MM.1S (cell line): ENCODE measurements around the gene AQP12A.
"Not testable (repeated sequence)": the region's sequence is repeated elsewhere in the genome, so short reads cannot be mapped to it uniquely, and the experiment has no call there.

Source experiments
- DNase-seq: peaks from one replicate; pipeline ENCODE4 v3.0.0-alpha.2; 2015
- H2AFZ ChIP-seq: fragments of 300-600 bp; sonication (generic); 2 replicates; pipeline ENCODE4 v1.6.0; 2016; ENCODE audit warnings: antibody characterized with exemption, low read length
- H3F3A ChIP-seq: fragments of 300-600 bp; sonication (generic); 2 replicates; pipeline ENCODE4 v1.6.1; 2016; ENCODE audit warnings: mild to moderate bottlenecking, antibody characterized with exemption, low read length, moderate library complexity, mixed read lengths; ENCODE audit not compliant: insufficient read depth
- H3K27ac ChIP-seq: fragments of 300-600 bp; sonication (generic); 2 replicates; pipeline ENCODE4 v1.5.1; 2016; ENCODE audit warnings: mild to moderate bottlenecking, low read length
- H3K27me3 ChIP-seq: fragments of 300-600 bp; sonication (generic); replicated peaks from 2 replicates; pipeline ENCODE4 v1.6.0; 2016; ENCODE audit warnings: low read length; ENCODE audit not compliant: insufficient read depth
- H3K36me3 ChIP-seq: fragments of 300-600 bp; sonication (generic); replicated peaks from 2 replicates; pipeline ENCODE4 v1.6.1; 2016; ENCODE audit warnings: mild to moderate bottlenecking, low read length, mixed read lengths; ENCODE audit not compliant: insufficient read depth
- H3K4me1 ChIP-seq: fragments of 300-600 bp; sonication (generic); 2 replicates; pipeline ENCODE4 v1.6.1; 2016; ENCODE audit warnings: low read length, mixed read lengths
- H3K4me2 ChIP-seq: fragments of 300-600 bp; sonication (generic); 2 replicates; pipeline ENCODE4 v1.6.0; 2016; ENCODE audit warnings: low read depth, low read length
- H3K4me3 ChIP-seq: fragments of 300-600 bp; sonication (generic); 2 replicates; pipeline ENCODE4 v1.5.1; 2016; ENCODE audit warnings: low read length, mixed read lengths
- H3K79me2 ChIP-seq: fragments of 300-600 bp; sonication (generic); 2 replicates; pipeline ENCODE4 v1.6.1; 2016; ENCODE audit warnings: mixed run types, low read length, mixed read lengths
- H3K9ac ChIP-seq: fragments of 300-600 bp; sonication (generic); 2 replicates; pipeline ENCODE4 v1.6.1; 2016; ENCODE audit warnings: low read length, mixed read lengths
- H3K9me2 ChIP-seq: fragments of 300-600 bp; sonication (generic); replicated peaks from 2 replicates; pipeline ENCODE4 v1.6.1; 2016; ENCODE audit warnings: mild to moderate bottlenecking, low read length, mixed read lengths; ENCODE audit not compliant: insufficient read depth
- H3K9me3 ChIP-seq: fragments of 300-600 bp; sonication (generic); replicated peaks from 2 replicates; pipeline ENCODE4 v1.6.1; 2016; ENCODE audit warnings: mild to moderate bottlenecking, low read length, mixed read lengths; ENCODE audit not compliant: insufficient read depth
- H4K20me1 ChIP-seq: fragments of 300-600 bp; sonication (generic); 2 replicates; pipeline ENCODE4 v1.6.1; 2016; ENCODE audit warnings: mild to moderate bottlenecking, low read length, moderate library complexity, mixed read lengths; ENCODE audit not compliant: insufficient read depth

Gene AQP12A

GRCh38 chr2:240675345-240675744 lies 16.3 kb upstream of the AQP12A start:
- not testable (repeated sequence) for H3K36me3 ChIP-seq, H3K4me1 ChIP-seq

GRCh38 chr2:240678043-240678442 lies 13.6 kb upstream of the AQP12A start:
- H3F3A ChIP-seq, H3K9me2 ChIP-seq, H2AFZ ChIP-seq, H3K4me2 ChIP-seq, H3K36me3 ChIP-seq, H3K9ac ChIP-seq, H3K4me1 ChIP-seq, H4K20me1 ChIP-seq, DNase-seq, H3K27me3 ChIP-seq, H3K4me3 ChIP-seq, H3K79me2 ChIP-seq, H3K27ac ChIP-seq, H3K9me3 ChIP-seq: not testable (repeated sequence)

More at GRCh38 chr2:240675345-240675744, 16.3 kb upstream of the AQP12A start:
- not testable (repeated sequence) for H3K79me2 ChIP-seq, DNase-seq, H3K9me2 ChIP-seq, H3K4me3 ChIP-seq, H3K27ac ChIP-seq, H4K20me1 ChIP-seq, H3F3A ChIP-seq, H2AFZ ChIP-seq, H3K9me3 ChIP-seq, H3K9ac ChIP-seq, H3K4me2 ChIP-seq
- H3K27me3 ChIP-seq, result peaks cover 15% of the 10 kb centered on the region

- not testable (repeated sequence) for H4K20me1 ChIP-seq, H3K27ac ChIP-seq, H3K4me1 ChIP-seq, H2AFZ ChIP-seq, DNase-seq, H3F3A ChIP-seq, H3K9me2 ChIP-seq, H3K9me3 ChIP-seq, H3K4me2 ChIP-seq, H3K79me2 ChIP-seq, H3K27me3 ChIP-seq, H3K4me3 ChIP-seq, H3K36me3 ChIP-seq, H3K9ac ChIP-seq
These were observed 12.8 kb upstream of the AQP12A start for GRCh38 chr2:240678909-240679308.

GRCh38 chr2:240680185-240680584 lies 11.5 kb upstream of the AQP12A start:
- not testable (repeated sequence) for H3K4me3 ChIP-seq, H3F3A ChIP-seq, H3K79me2 ChIP-seq, DNase-seq, H3K9ac ChIP-seq, H4K20me1 ChIP-seq, H3K27me3 ChIP-seq, H3K27ac ChIP-seq, H3K9me3 ChIP-seq, H3K36me3 ChIP-seq, H3K4me2 ChIP-seq, H3K9me2 ChIP-seq, H3K4me1 ChIP-seq, H2AFZ ChIP-seq

- H3K4me1 ChIP-seq, H4K20me1 ChIP-seq, H3F3A ChIP-seq, H3K9me2 ChIP-seq, H3K4me3 ChIP-seq, DNase-seq, H3K27ac ChIP-seq, H3K4me2 ChIP-seq, H3K9me3 ChIP-seq, H3K9ac ChIP-seq, H2AFZ ChIP-seq, H3K79me2 ChIP-seq, H3K36me3 ChIP-seq: not testable (repeated sequence)
- H3K27me3 ChIP-seq, result peaks cover 28% of the 10 kb centered on the region
These were observed 9.0 kb upstream of the AQP12A start, which contains the start of gene AQP12B for GRCh38 chr2:240682431-240683224. Gene AQP12B (minus strand): TSS chr2:240682885. CDS start chr2:240682837, 48 bp downstream.

GRCh38 chr2:240683329-240683979 lies 8.2 kb upstream of the AQP12A start:
- H3K27ac ChIP-seq, H4K20me1 ChIP-seq, H3K4me3 ChIP-seq, H3K9me2 ChIP-seq, H3K4me1 ChIP-seq, DNase-seq, H3K9ac ChIP-seq, H3K36me3 ChIP-seq, H2AFZ ChIP-seq, H3K79me2 ChIP-seq, H3K9me3 ChIP-seq, H3F3A ChIP-seq: not testable (repeated sequence)
- Histone ChIP-seq H3K27me3 (peaks cover 33% of the 10 kb centered on the region), H3K4me2 (peak overlapping the region; percentile 47; the same call in 1 of the 2 replicates)

GRCh38 chr2:240683980-240684728 lies 7.5 kb upstream of the AQP12A start:
- not testable (repeated sequence) for H3K36me3 ChIP-seq, H3K27ac ChIP-seq, H3K4me3 ChIP-seq, H2AFZ ChIP-seq, H3F3A ChIP-seq, H3K4me1 ChIP-seq, H4K20me1 ChIP-seq, H3K9me2 ChIP-seq, H3K9me3 ChIP-seq, DNase-seq, H3K79me2 ChIP-seq, H3K9ac ChIP-seq
- H3K4me2 ChIP-seq, result peak overlapping the region; percentile 47; the same call in 1 of the 2 replicates
- peaks cover 36% of the 10 kb centered on the region for H3K27me3 ChIP-seq
